WTC11 (cell line): ENCODE results near the gene NELL1.

Experiments used
- ATF3 ChIP-seq: sonication (generic); formaldehyde crosslinking; conservative IDR thresholded peaks from 2 replicates; pipeline ENCODE4 v1.8.1; 2022; ENCODE audit warnings: mild to moderate bottlenecking, missing genetic modification reagents
- CTCF ChIP-seq: fragments of 200-600 bp; IDR thresholded peaks from 2 replicates; pipeline ENCODE4 v1.8.0; 2022; ENCODE audit warnings: antibody characterized with exemption
- E2F1 ChIP-seq: sonication (generic); formaldehyde crosslinking; IDR thresholded peaks from 2 replicates; pipeline ENCODE4 v1.8.0; 2022; ENCODE audit warnings: mild to moderate bottlenecking, missing genetic modification reagents
- FOXK1 ChIP-seq: sonication (generic); formaldehyde crosslinking; IDR thresholded peaks from 2 replicates; pipeline ENCODE4 v1.8.0; 2022; ENCODE audit warnings: mild to moderate bottlenecking, moderate library complexity, missing genetic modification reagents
- FOXP1 ChIP-seq: sonication (generic); formaldehyde crosslinking; IDR thresholded peaks from 2 replicates; pipeline ENCODE4 v1.8.0; 2022; ENCODE audit warnings: missing genetic modification reagents, mild to moderate bottlenecking, moderate library complexity, borderline replicate concordance
- IRF2 ChIP-seq: sonication (generic); formaldehyde crosslinking; IDR thresholded peaks from 2 replicates; pipeline ENCODE4 v1.8.0; 2022; ENCODE audit warnings: low read depth, missing genetic modification reagents, borderline replicate concordance
- MYBL2 ChIP-seq: sonication (generic); formaldehyde crosslinking; IDR thresholded peaks from 2 replicates; pipeline ENCODE4 v1.8.1; 2023; ENCODE audit warnings: mild to moderate bottlenecking, moderate library complexity, missing genetic modification reagents
- NR3C1 ChIP-seq: sonication (generic); formaldehyde crosslinking; conservative IDR thresholded peaks from 2 replicates; pipeline ENCODE4 v1.8.1; 2023; ENCODE audit warnings: low read depth, mild to moderate bottlenecking, missing genetic modification reagents
- SP1 ChIP-seq: sonication (generic); formaldehyde crosslinking; conservative IDR thresholded peaks from 2 replicates; pipeline ENCODE4 v1.8.1; 2022; ENCODE audit warnings: missing genetic modification reagents
- USF1 ChIP-seq: sonication (generic); formaldehyde crosslinking; IDR thresholded peaks from 2 replicates; pipeline ENCODE4 v1.8.0; 2022; ENCODE audit warnings: mild to moderate bottlenecking, missing genetic modification reagents

- no peak for TF ChIP-seq SP1 (CRISPR knock-in tag)
- TF ChIP-seq CTCF: no peak
- no peak for TF ChIP-seq NR3C1 (CRISPR knock-in tag)
- no peak for TF ChIP-seq ATF3 (CRISPR knock-in tag)
- no peak for TF ChIP-seq FOXP1 (CRISPR knock-in tag)
- no peak for TF ChIP-seq FOXK1 (CRISPR knock-in tag)
- no peak for TF ChIP-seq USF1 (CRISPR knock-in tag)
- TF ChIP-seq E2F1: no peak
- no peak for TF ChIP-seq IRF2 (CRISPR knock-in tag)
- TF ChIP-seq MYBL2 (CRISPR knock-in tag): no peak
These were observed 264.6 kb downstream of the NELL1 start for GRCh38 chr11:20933958-20934357.
